ENCODE data around the gene ANKRD9. TPM values are rescaled to one million over a fixed set of nuclear protein-coding genes. Genes with fewer than 3 reads are reported as not detected.

The ANKRD9 gene
- total and polyA plus RNA-seq, 2 of the 13 experiments (the other 11 are each of a cell fraction or from before 2014, with no cell fraction given) = 10.0 to 15.0 TPM

- no peak for TF ChIP-seq AFF4 (CRISPR knock-in tag; IDR thresholded peaks at IDR 0.05)
- no peak for TF ChIP-seq ZNF333 (CRISPR knock-in tag; IDR thresholded peaks at IDR 0.05; ENCODE audit: borderline replicate concordance)
- no peak for TF ChIP-seq KDM6A (CRISPR knock-in tag; IDR thresholded peaks at IDR 0.05; ENCODE audit: low read depth)
- no peak for TF ChIP-seq MAFF (IDR thresholded peaks at IDR 0.05; ENCODE audit: low read depth, low read length)
- no peak for TF ChIP-seq RNF219 (CRISPR knock-in tag; IDR thresholded peaks at IDR 0.05)
- TF ChIP-seq MIER2 (CRISPR knock-in tag; IDR thresholded peaks at IDR 0.05) = no peak
- TF ChIP-seq MTA3 (CRISPR knock-in tag; IDR thresholded peaks at IDR 0.05) = no peak
Observed at GRCh38 chr14:102472791-102473150, 36.8 kb downstream of the ANKRD9 start (continued).
